HEK293 (cell line): ENCODE results near the gene RTP5.

ENCODE experiments used
- CTCF ChIA-PET: fragments of 350-600 bp; formaldehyde crosslinking; extraction: SDS; loops from one replicate; lab custom pipeline; 2021; ENCODE audit warnings: antibody characterized with exemption; lab: Yijun Ruan, JAX
- POLR2A ChIA-PET: fragments of 300-600 bp; formaldehyde crosslinking; extraction: SDS; loops from one replicate; lab custom pipeline; 2020; ENCODE audit warnings: antibody characterized with exemption, inconsistent platforms; lab: Yijun Ruan, JAX
- H3K27ac ChIP-seq: fragments of 200-500 bp; sonication (Bioruptor generic); 2 replicates; pipeline ENCODE4 v1.5.1; 2014; ENCODE audit warnings: low read depth, low read length, control low read depth, inconsistent platforms; ENCODE audit errors: extremely low read depth
- H3K36me3 ChIP-seq, 2 experiments: fragments of 200-500 bp in 1 of 2; sonication (Bioruptor generic) in 1 of 2; 1 replicate in 1 of 2; 2 replicates in 1 of 2; pipeline ENCODE4 v1.5.1; 2014 to 2017; ENCODE audit warnings: inconsistent platforms in 2 of 2, low read length in 2 of 2; ENCODE audit not compliant: control insufficient read depth in 2 of 2, insufficient read depth in 1 of 2
- H3K4me1 ChIP-seq: fragments of 200-500 bp; sonication (Bioruptor generic); 2 replicates; pipeline ENCODE4 v1.5.1; 2014; ENCODE audit warnings: mild to moderate bottlenecking, low read length, inconsistent platforms; ENCODE audit not compliant: control insufficient read depth, insufficient read depth
- H3K4me3 ChIP-seq: 2 replicates; pipeline ENCODE4 v1.5.1; 2011; ENCODE audit warnings: low read depth, mild to moderate bottlenecking, control low read depth, low read length, moderate library complexity
- H3K9me3 ChIP-seq: fragments of 200-500 bp; sonication (Bioruptor generic); 2 replicates; pipeline ENCODE4 v1.5.1; 2014; ENCODE audit warnings: low read depth, low read length, inconsistent platforms; ENCODE audit not compliant: control insufficient read depth, insufficient read depth
- EGR2 ChIP-seq: fragments of 450-650 bp; formaldehyde crosslinking; IDR thresholded peaks from 2 replicates; pipeline ENCODE4 v1.5.1; 2016; ENCODE audit warnings: low read depth, missing biosample characterization, missing genetic modification characterization
- GLIS1 ChIP-seq: fragments of 450-650 bp; formaldehyde crosslinking; IDR thresholded peaks from 2 replicates; pipeline ENCODE4 v1.5.1; 2016; ENCODE audit warnings: missing biosample characterization, missing genetic modification characterization
- HOXA7 ChIP-seq: sonication (generic); formaldehyde crosslinking; IDR thresholded peaks from 2 replicates; pipeline ENCODE4 v1.8.1; 2022; ENCODE audit warnings: missing genetic modification reagents, borderline replicate concordance
- KLF16 ChIP-seq: fragments of 450-650 bp; formaldehyde crosslinking; IDR thresholded peaks from 2 replicates; pipeline ENCODE4 v1.5.1; 2017; ENCODE audit warnings: missing biosample characterization, missing genetic modification characterization
- RBAK ChIP-seq: fragments of 450-650 bp; formaldehyde crosslinking; IDR thresholded peaks from 2 replicates; pipeline ENCODE4 v1.5.1; 2016; ENCODE audit warnings: missing biosample characterization, missing genetic modification characterization
- SALL2 ChIP-seq: fragments of 450-650 bp; formaldehyde crosslinking; IDR thresholded peaks from 2 replicates; pipeline ENCODE4 v1.5.0; 2017; ENCODE audit warnings: missing biosample characterization, mild to moderate bottlenecking, missing genetic modification characterization, borderline replicate concordance
- SP2 ChIP-seq: fragments of 450-650 bp; formaldehyde crosslinking; IDR thresholded peaks from 2 replicates; pipeline ENCODE4 v1.5.1; 2016; ENCODE audit warnings: missing biosample characterization, missing genetic modification characterization
- TRIM28 ChIP-seq: IDR thresholded peaks from 2 replicates; pipeline ENCODE4 v1.6.1; 2011; ENCODE audit warnings: low read length, control low read depth, borderline replicate concordance
- ZBTB17 ChIP-seq: fragments of 450-650 bp; formaldehyde crosslinking; IDR thresholded peaks from 2 replicates; pipeline ENCODE4 v1.5.1; 2016; ENCODE audit warnings: missing biosample characterization, missing genetic modification characterization
- ZBTB21 ChIP-seq: fragments of 450-650 bp; formaldehyde crosslinking; IDR thresholded peaks from 2 replicates; pipeline ENCODE4 v1.5.1; 2017; ENCODE audit warnings: missing biosample characterization, missing genetic modification characterization
- ZBTB6 ChIP-seq: fragments of 450-650 bp; formaldehyde crosslinking; IDR thresholded peaks from 2 replicates; pipeline ENCODE4 v1.5.1; 2017; ENCODE audit warnings: missing biosample characterization, missing genetic modification characterization
- ZIC2 ChIP-seq: fragments of 450-650 bp; formaldehyde crosslinking; IDR thresholded peaks from 2 replicates; pipeline ENCODE4 v1.5.1; 2016; ENCODE audit warnings: missing biosample characterization, missing genetic modification characterization
- ZNF112 ChIP-seq: fragments of 450-650 bp; formaldehyde crosslinking; IDR thresholded peaks from 2 replicates; pipeline ENCODE4 v1.5.0; 2017; ENCODE audit warnings: missing biosample characterization, missing genetic modification characterization
- ZNF133 ChIP-seq: fragments of 450-650 bp; formaldehyde crosslinking; IDR thresholded peaks from 2 replicates; pipeline ENCODE4 v1.5.1; 2016; ENCODE audit warnings: missing biosample characterization, missing genetic modification characterization
- ZNF155 ChIP-seq: fragments of 450-650 bp; formaldehyde crosslinking; IDR thresholded peaks from 2 replicates; pipeline ENCODE4 v1.5.1; 2016; ENCODE audit warnings: missing biosample characterization, missing genetic modification characterization
- ZNF223 ChIP-seq: fragments of 450-650 bp; formaldehyde crosslinking; IDR thresholded peaks from 2 replicates; pipeline ENCODE4 v1.5.1; 2016; ENCODE audit warnings: missing biosample characterization, missing genetic modification characterization
- ZNF239 ChIP-seq: fragments of 450-650 bp; formaldehyde crosslinking; IDR thresholded peaks from 2 replicates; pipeline ENCODE4 v1.5.1; 2016; ENCODE audit warnings: missing biosample characterization, missing genetic modification characterization
- ZNF266 ChIP-seq: fragments of 450-650 bp; formaldehyde crosslinking; IDR thresholded peaks from 2 replicates; pipeline ENCODE4 v1.5.1; 2016; ENCODE audit warnings: missing biosample characterization, missing genetic modification characterization, low read depth
- ZNF311 ChIP-seq: fragments of 450-650 bp; formaldehyde crosslinking; IDR thresholded peaks from 2 replicates; pipeline ENCODE4 v1.5.1; 2017; ENCODE audit warnings: missing biosample characterization, missing genetic modification characterization, borderline replicate concordance
- ZNF423 ChIP-seq: fragments of 450-650 bp; formaldehyde crosslinking; IDR thresholded peaks from 2 replicates; pipeline ENCODE4 v1.5.1; 2016; ENCODE audit warnings: missing biosample characterization, missing genetic modification characterization
- ZNF501 ChIP-seq: fragments of 450-650 bp; formaldehyde crosslinking; IDR thresholded peaks from 2 replicates; pipeline ENCODE4 v1.5.1; 2016; ENCODE audit warnings: missing biosample characterization, missing genetic modification characterization
- ZNF561 ChIP-seq: fragments of 450-650 bp; IDR thresholded peaks from 2 replicates; pipeline ENCODE4 v1.5.1; 2018; ENCODE audit warnings: missing biosample characterization, missing genetic modification characterization, borderline replicate concordance
- ZNF658 ChIP-seq: fragments of 450-650 bp; formaldehyde crosslinking; IDR thresholded peaks from 2 replicates; pipeline ENCODE4; 2016; ENCODE audit warnings: missing biosample characterization, missing genetic modification characterization
- ZNF660 ChIP-seq: fragments of 450-650 bp; IDR thresholded peaks from 2 replicates; pipeline ENCODE4 v1.5.1; 2018; ENCODE audit warnings: missing biosample characterization, mild to moderate bottlenecking, missing genetic modification characterization
- ZNF677 ChIP-seq: fragments of 450-650 bp; IDR thresholded peaks from 2 replicates; pipeline ENCODE4 v1.5.0; 2018; ENCODE audit warnings: missing biosample characterization, mild to moderate bottlenecking, missing genetic modification characterization, moderate library complexity
- ZNF701 ChIP-seq: fragments of 450-650 bp; formaldehyde crosslinking; IDR thresholded peaks from 2 replicates; pipeline ENCODE4 v1.5.1; 2016; ENCODE audit warnings: missing biosample characterization, missing genetic modification characterization
- ZNF785 ChIP-seq: fragments of 450-650 bp; formaldehyde crosslinking; IDR thresholded peaks from 2 replicates; pipeline ENCODE4 v1.5.1; 2016; ENCODE audit warnings: missing biosample characterization, missing genetic modification characterization
- ZNF791 ChIP-seq: fragments of 450-650 bp; formaldehyde crosslinking; IDR thresholded peaks from 2 replicates; pipeline ENCODE4 v1.5.1; 2016; ENCODE audit warnings: missing biosample characterization, missing genetic modification characterization
- ZNF830 ChIP-seq: fragments of 450-650 bp; IDR thresholded peaks from 2 replicates; pipeline ENCODE4 v1.5.0; 2018; ENCODE audit warnings: missing biosample characterization, missing genetic modification characterization, low read depth, mild to moderate bottlenecking, moderate library complexity
- ZNF843 ChIP-seq: fragments of 450-650 bp; formaldehyde crosslinking; IDR thresholded peaks from 2 replicates; pipeline ENCODE4 v1.5.1; 2016; ENCODE audit warnings: missing biosample characterization, missing genetic modification characterization
- ZSCAN30 ChIP-seq: fragments of 450-650 bp; IDR thresholded peaks from 2 replicates; pipeline ENCODE4 v1.5.1; 2018; ENCODE audit warnings: missing biosample characterization, mild to moderate bottlenecking, missing genetic modification characterization, moderate library complexity
- TF ChIP-seq, protein P1 (sequence below): fragments of 450-650 bp; formaldehyde crosslinking; IDR thresholded peaks from 2 replicates; pipeline ENCODE4 v1.5.1; 2017; ENCODE audit warnings: missing biosample characterization, missing genetic modification characterization
- TF ChIP-seq, protein P2 (sequence below): fragments of 450-650 bp; formaldehyde crosslinking; IDR thresholded peaks from 2 replicates; pipeline ENCODE4 v1.5.1; 2016; ENCODE audit warnings: missing biosample characterization, missing genetic modification characterization
- TF ChIP-seq, protein P3 (sequence below): fragments of 450-650 bp; formaldehyde crosslinking; IDR thresholded peaks from 2 replicates; pipeline ENCODE4 v1.5.1; 2017; ENCODE audit warnings: missing biosample characterization, missing genetic modification characterization

The RTP5 gene

DNA sequence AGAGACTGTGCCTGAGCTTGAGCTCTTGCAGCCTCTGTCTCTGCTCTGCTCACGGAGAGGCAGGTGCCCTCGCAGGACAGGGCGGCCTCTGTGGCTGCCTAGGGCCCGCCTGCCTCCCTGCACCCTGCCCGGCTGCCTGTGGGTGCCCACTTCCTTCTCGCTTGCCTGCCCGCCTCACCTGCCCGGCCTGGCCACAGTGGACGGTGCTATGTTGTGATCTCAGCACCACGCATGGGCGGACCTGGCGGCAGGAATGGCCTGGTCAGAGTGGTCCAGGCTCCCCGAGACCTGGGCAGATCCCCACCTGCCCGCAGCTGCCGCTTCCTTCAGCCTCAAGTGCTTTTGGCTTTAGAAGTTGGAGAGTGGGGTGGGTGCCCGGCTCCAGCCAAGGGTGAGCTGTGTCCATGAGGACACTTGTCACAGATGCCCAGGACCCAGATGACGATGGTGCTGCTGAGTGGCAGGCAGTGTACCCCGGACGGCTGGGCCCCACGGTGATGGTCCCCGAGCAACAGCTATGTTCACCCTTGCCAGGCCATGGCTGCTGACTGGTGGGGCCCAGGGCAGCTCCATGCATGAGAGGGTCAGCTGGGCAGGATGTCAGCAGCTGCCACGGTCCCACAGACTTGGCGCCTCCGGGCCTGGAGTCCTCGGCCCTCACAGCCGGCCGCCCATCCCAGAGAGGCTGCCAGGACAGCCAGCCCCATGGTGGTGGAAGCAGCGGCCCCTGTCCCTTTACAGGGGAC is 25.3 kb downstream of the RTP5 start:
- POLR2A ChIA-PET: interaction anchor here (1.0 kb wide), 1 partner anchor 10 kb away, joined by 3 read pairs; no protein-coding TSS in a partner anchor
- Histone ChIP-seq H3K36me3 (no peaks in the 10 kb centered on the region), H3K9me3 (no peaks in the 10 kb centered on the region), H3K27ac (no peak overlapping the region), H3K4me1 (peaks cover 5% of the 10 kb centered on the region; the same call in 1 of the 2 replicates), H3K4me3 (no peak overlapping the region)
- TF ChIP-seq ZNF266: no peak
- no peak for TF ChIP-seq ZNF155 (tag by site-specific recombination)
- TF ChIP-seq KLF16 (tag by site-specific recombination): no peak
- TF ChIP-seq, protein P1, sequence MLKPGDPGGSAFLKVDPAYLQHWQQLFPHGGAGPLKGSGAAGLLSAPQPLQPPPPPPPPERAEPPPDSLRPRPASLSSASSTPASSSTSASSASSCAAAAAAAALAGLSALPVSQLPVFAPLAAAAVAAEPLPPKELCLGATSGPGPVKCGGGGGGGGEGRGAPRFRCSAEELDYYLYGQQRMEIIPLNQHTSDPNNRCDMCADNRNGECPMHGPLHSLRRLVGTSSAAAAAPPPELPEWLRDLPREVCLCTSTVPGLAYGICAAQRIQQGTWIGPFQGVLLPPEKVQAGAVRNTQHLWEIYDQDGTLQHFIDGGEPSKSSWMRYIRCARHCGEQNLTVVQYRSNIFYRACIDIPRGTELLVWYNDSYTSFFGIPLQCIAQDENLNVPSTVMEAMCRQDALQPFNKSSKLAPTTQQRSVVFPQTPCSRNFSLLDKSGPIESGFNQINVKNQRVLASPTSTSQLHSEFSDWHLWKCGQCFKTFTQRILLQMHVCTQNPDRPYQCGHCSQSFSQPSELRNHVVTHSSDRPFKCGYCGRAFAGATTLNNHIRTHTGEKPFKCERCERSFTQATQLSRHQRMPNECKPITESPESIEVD (tag by site-specific recombination): no peak
- no peak for TF ChIP-seq ZSCAN30 (tag by site-specific recombination)
- TF ChIP-seq HOXA7 (CRISPR knock-in tag): no peak
- no peak for TF ChIP-seq ZNF223 (tag by site-specific recombination)
- no peak for TF ChIP-seq ZNF112 (tag by site-specific recombination)
- TF ChIP-seq ZNF677 (tag by site-specific recombination): no peak
- TF ChIP-seq ZNF843 (tag by site-specific recombination): no peak
- TF ChIP-seq, protein P2, sequence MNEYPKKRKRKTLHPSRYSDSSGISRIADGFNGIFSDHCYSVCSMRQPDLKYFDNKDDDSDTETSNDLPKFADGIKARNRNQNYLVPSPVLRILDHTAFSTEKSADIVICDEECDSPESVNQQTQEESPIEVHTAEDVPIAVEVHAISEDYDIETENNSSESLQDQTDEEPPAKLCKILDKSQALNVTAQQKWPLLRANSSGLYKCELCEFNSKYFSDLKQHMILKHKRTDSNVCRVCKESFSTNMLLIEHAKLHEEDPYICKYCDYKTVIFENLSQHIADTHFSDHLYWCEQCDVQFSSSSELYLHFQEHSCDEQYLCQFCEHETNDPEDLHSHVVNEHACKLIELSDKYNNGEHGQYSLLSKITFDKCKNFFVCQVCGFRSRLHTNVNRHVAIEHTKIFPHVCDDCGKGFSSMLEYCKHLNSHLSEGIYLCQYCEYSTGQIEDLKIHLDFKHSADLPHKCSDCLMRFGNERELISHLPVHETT (tag by site-specific recombination): no peak
- TF ChIP-seq ZNF791 (tag by site-specific recombination): no peak
- no peak for TF ChIP-seq ZBTB6
- no peak for TF ChIP-seq EGR2
- no peak for TF ChIP-seq SP2 (tag by site-specific recombination)
- TF ChIP-seq ZIC2: no peak
- no peak for TF ChIP-seq ZNF501
- no peak for TF ChIP-seq GLIS1 (tag by site-specific recombination)
- no peak for TF ChIP-seq RBAK (tag by site-specific recombination)
- CTCF ChIA-PET: interaction anchor here (1.0 kb wide), 1 partner anchor 56 kb away, joined by 3 read pairs; no protein-coding TSS in a partner anchor

GRCh38 chr2:241895427-241895711 is 25.8 kb downstream of the RTP5 start:
- peaks cover 5% of the 10 kb centered on the region; the same call in 1 of the 2 replicates for H3K4me1 ChIP-seq
- H3K27ac ChIP-seq: no peak overlapping the region
- no peaks in the 10 kb centered on the region for H3K9me3 ChIP-seq
- no peaks in the 10 kb centered on the region for H3K36me3 ChIP-seq
- POLR2A ChIA-PET: no interaction called here
- H3K4me3 ChIP-seq: no peak overlapping the region
- CTCF ChIA-PET: interaction anchor here (1.0 kb wide), 1 partner anchor 56 kb away, joined by 3 read pairs; no protein-coding TSS in a partner anchor
- no peak for TF ChIP-seq SALL2 (tag by site-specific recombination)
- TF ChIP-seq ZNF658 (tag by site-specific recombination): no peak
- TF ChIP-seq ZNF843 (tag by site-specific recombination): no peak
- TF ChIP-seq ZNF561 (tag by site-specific recombination): no peak
- no peak for TF ChIP-seq ZNF223 (tag by site-specific recombination)
- no peak for TF ChIP-seq ZNF660 (tag by site-specific recombination)
- TF ChIP-seq TRIM28: no peak
- TF ChIP-seq ZNF701 (tag by site-specific recombination): no peak
- no peak for TF ChIP-seq ZNF785 (tag by site-specific recombination)
- no peak for TF ChIP-seq ZNF239 (tag by site-specific recombination)
- TF ChIP-seq ZBTB21 (tag by site-specific recombination): no peak
- no peak for TF ChIP-seq ZNF423
- TF ChIP-seq, protein P3, sequence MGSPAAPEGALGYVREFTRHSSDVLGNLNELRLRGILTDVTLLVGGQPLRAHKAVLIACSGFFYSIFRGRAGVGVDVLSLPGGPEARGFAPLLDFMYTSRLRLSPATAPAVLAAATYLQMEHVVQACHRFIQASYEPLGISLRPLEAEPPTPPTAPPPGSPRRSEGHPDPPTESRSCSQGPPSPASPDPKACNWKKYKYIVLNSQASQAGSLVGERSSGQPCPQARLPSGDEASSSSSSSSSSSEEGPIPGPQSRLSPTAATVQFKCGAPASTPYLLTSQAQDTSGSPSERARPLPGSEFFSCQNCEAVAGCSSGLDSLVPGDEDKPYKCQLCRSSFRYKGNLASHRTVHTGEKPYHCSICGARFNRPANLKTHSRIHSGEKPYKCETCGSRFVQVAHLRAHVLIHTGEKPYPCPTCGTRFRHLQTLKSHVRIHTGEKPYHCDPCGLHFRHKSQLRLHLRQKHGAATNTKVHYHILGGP (tag by site-specific recombination): no peak
- no peak for TF ChIP-seq ZNF830
- TF ChIP-seq ZNF133: no peak
- no peak for TF ChIP-seq ZBTB17
- TF ChIP-seq ZNF311 (tag by site-specific recombination): no peak
